Endothelial cell of umbilical vein (primary cell): ENCODE data around the gene LDLRAD3.

ENCODE experiments used
- EZH2 ChIP-seq: IDR thresholded peaks from 2 replicates; pipeline ENCODE4 v1.6.1; 2012; ENCODE audit warnings: borderline replicate concordance, low read depth, mild to moderate bottlenecking, moderate library complexity, low read length, inconsistent platforms; ENCODE audit not compliant: severe bottlenecking
- GATA2 ChIP-seq: IDR thresholded peaks from 2 replicates; pipeline ENCODE4 v1.7.0; 2011; ENCODE audit warnings: low read depth, mild to moderate bottlenecking, moderate library complexity, mixed read lengths, low read length; ENCODE audit not compliant: insufficient read length, insufficient read depth
- JUN ChIP-seq: IDR thresholded peaks from 2 replicates; pipeline ENCODE4 v1.6.1; 2011; ENCODE audit warnings: borderline replicate concordance, low read depth; ENCODE audit not compliant: insufficient read length, insufficient read depth
- MYC ChIP-seq: IDR thresholded peaks from one replicate; pipeline ENCODE4 v1.6.1; 2011; ENCODE audit warnings: mild to moderate bottlenecking, low read depth, low read length
- POLR2A ChIP-seq: IDR thresholded peaks from 2 replicates; pipeline ENCODE4 v1.6.1; 2012; ENCODE audit warnings: low read depth, mild to moderate bottlenecking, control low read depth, low read length
- POLR2AphosphoS5 ChIP-seq: IDR thresholded peaks from 2 replicates; pipeline ENCODE4 v1.6.1; 2012; ENCODE audit warnings: low read depth, mild to moderate bottlenecking, control low read depth, low read length, moderate library complexity; ENCODE audit not compliant: insufficient read depth
- TF ChIP-seq, protein P1 (sequence below), 2 donors: IDR thresholded peaks; 1 replicate in 1 of 2; 2 replicates in 1 of 2; pipeline ENCODE4 v1.5.1; 2011; ENCODE audit warnings: low read length in 2 of 2, mild to moderate bottlenecking in 2 of 2, moderate library complexity in 2 of 2, control low read depth in 1 of 2, inconsistent platforms in 1 of 2, low read depth in 1 of 2; ENCODE audit not compliant: insufficient read depth in 1 of 2; ENCODE audit errors: extremely low read depth in 1 of 2
- TF ChIP-seq, protein P2 (sequence below): IDR thresholded peaks from 2 replicates; pipeline ENCODE4 v1.6.1; 2011; ENCODE audit not compliant: insufficient read depth, insufficient read length

DNA sequence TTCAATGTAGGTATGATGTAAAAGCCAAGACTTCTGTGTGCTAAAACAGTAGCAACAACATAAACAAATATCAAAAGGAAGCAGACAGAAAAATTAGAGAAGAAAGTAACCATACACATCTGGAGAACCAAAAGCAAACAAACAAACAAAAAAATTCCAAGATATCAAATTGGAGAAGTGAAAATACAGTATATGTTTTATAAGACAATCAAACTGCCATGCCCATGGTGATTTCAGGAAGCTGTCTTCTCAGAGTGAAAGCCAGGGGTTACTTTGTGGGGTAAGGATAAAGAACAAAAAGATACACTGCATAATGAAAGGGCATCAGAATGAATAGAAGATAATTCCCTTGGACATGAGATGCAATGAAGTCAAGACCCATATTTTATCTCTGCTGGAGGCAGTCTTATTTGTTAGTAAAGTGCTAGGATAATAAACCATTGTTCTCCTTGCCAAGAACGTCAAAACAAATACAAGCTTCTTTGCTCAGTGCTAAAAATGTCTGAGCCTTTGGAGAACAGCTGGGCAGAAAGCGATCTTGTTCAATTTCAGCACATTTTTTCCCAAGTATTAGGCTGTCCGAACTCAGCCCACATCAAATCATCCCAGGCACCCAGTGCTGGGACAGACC is 38.1 kb upstream of the LDLRAD3 start:
- TF ChIP-seq, protein P1, sequence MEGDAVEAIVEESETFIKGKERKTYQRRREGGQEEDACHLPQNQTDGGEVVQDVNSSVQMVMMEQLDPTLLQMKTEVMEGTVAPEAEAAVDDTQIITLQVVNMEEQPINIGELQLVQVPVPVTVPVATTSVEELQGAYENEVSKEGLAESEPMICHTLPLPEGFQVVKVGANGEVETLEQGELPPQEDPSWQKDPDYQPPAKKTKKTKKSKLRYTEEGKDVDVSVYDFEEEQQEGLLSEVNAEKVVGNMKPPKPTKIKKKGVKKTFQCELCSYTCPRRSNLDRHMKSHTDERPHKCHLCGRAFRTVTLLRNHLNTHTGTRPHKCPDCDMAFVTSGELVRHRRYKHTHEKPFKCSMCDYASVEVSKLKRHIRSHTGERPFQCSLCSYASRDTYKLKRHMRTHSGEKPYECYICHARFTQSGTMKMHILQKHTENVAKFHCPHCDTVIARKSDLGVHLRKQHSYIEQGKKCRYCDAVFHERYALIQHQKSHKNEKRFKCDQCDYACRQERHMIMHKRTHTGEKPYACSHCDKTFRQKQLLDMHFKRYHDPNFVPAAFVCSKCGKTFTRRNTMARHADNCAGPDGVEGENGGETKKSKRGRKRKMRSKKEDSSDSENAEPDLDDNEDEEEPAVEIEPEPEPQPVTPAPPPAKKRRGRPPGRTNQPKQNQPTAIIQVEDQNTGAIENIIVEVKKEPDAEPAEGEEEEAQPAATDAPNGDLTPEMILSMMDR (IDR thresholded peaks at IDR 0.05; ENCODE audit: extremely low read depth in 1 of 2, insufficient read depth in 1 of 2, low read depth in 1 of 2, low read length in 2 of 2), result no peak
- no peak for TF ChIP-seq EZH2
- no peak for TF ChIP-seq POLR2AphosphoS5
- TF ChIP-seq, protein P2, sequence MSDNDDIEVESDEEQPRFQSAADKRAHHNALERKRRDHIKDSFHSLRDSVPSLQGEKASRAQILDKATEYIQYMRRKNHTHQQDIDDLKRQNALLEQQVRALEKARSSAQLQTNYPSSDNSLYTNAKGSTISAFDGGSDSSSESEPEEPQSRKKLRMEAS, result no peak
- no peak for TF ChIP-seq POLR2A
- no peak for TF ChIP-seq GATA2
- TF ChIP-seq JUN, result no peak
- TF ChIP-seq MYC, result no peak
